HG02642 (cell line): ENCODE data around the gene AKR1E2.

Source experiments
- ATAC-seq: cut with Tn5 transposase; IDR thresholded peaks from one replicate; pipeline ENCODE4 v1.9.1; 2021; ENCODE audit warnings: mild to moderate bottlenecking; ENCODE audit not compliant: unreplicated experiment, poor library complexity

Gene AKR1E2

GRCh38 chr10:4840151-4840550 is 14.1 kb downstream of the AKR1E2 start:
- no peak for ATAC-seq

GRCh38 chr10:4843525-4844180 is 17.6 kb downstream of the AKR1E2 start:
- ATAC-seq, result no peak

DNA sequence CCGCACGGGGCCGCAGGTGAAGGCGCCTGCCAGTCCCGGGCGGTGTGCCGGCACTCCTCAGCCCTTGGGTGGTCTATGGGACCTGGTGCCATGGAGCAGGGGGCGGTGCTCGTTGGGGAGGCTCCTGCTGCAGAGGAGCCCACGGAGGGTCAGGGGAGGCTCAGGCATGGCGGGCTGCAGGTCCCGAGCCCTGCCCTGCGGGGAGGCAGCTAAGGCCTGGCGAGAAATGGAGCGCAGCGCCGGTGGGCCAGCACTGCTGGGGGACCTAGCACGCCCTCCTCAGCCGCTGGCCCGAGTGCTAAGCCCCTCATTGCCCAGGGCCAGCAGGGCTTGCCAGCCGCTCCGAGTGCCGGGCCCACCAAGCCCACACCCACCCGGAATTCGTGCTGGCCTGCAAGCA is 18.9 kb downstream of the AKR1E2 start:
- ATAC-seq, result no peak

- no peak for ATAC-seq
Observed at GRCh38 chr10:4845766-4846165, 19.8 kb downstream of the AKR1E2 start.

GRCh38 chr10:4846775-4847174 is 20.8 kb downstream of the AKR1E2 start:
- ATAC-seq, result no peak

- no peak for ATAC-seq
Observed at GRCh38 chr10:4847561-4848355, 21.8 kb downstream of the AKR1E2 start.

GRCh38 chr10:4848356-4849041 is 22.5 kb downstream of the AKR1E2 start:
- no peak for ATAC-seq

DNA sequence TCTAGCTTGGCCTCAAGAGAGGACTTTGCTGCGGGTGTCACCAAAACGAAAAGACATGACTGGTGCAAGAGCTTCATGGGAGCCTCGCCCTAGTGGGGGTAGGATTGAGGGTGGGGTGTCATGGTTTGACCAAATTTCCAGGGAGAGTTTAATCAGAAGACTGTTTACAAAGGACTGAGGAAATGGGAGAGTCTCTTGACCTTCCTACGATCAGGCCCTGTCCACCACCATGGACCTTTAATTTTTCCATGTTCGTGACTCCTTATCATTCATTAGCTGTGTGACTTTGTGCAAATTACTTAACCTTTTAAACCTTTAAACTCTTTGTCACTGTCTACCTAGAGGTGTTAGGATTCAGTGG is 23.0 kb downstream of the AKR1E2 start:
- ATAC-seq, result no peak

DNA sequence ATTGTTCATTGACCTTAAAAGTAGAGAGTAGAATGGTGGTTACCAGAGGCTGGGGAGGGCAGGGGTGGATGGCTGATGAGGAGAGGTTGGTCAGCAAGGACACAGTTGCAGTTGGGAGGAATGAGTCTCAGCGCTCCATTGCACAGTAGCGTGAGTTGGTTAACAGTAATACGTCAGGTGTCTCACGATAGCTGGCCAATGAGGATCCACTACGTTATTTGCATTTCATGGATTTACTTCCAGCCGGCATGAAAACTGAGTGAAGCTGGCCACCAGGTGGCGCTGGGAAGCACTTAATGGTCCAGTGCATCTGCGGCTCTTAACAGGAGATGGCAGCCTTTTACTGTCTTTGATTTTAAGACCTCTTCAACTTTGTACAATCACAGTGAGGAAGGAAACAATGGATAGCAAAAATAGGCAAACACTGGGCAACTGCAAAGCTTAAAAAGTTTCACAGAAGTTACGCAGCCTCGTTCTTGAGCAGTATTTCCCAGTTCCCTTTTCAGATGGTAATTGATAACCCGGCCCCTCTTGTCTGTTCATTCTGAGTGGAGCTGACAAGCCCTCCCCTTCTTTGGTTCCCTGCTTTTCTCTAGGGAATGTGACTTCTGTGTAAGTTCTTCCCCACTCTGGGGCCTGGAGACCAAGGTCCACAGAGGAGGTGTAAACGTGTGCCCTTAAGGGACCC is 23.7 kb downstream of the AKR1E2 start:
- peak; percentile 91 for ATAC-seq

DNA sequence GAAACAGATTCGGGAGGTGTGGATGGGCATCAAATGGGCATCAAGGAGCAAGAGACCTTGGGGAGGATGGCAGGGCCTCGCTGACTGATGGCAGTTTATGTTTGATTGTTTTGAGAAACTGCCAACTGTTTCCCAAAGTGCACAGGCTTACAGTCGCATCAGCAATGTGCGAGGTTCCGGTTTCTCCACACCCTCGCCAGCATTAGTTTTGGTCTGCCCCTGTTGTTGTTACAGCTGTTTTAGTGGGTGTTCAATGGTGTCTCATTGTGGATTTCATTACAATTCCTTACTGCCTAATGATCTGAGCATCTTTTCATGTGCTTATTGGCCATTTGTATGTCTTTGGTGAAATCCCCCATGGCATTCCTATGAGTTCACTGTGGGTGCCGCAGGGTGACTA is 24.4 kb downstream of the AKR1E2 start:
- ATAC-seq, result no peak

- no peak for ATAC-seq
Observed at GRCh38 chr10:4851176-4851575, 25.2 kb downstream of the AKR1E2 start.

DNA sequence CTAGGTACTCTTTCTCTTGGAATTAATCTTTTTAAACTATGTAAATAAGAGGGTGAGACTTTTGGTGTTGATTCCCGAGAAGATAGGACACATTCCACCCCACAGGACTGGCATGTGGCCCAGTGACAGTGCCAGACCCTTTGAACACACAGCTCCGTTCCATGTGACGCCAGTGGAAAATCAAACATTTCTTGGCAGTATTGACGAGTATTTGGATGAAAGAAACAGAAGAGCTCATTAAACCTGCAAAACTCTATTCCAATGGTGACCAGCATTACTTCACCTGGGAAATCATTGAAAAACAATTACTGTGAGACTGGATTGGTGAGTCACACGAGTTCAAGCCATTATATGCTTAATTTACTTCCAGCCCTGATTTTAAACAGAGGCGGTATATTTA is 25.8 kb downstream of the AKR1E2 start:
- no peak for ATAC-seq

DNA sequence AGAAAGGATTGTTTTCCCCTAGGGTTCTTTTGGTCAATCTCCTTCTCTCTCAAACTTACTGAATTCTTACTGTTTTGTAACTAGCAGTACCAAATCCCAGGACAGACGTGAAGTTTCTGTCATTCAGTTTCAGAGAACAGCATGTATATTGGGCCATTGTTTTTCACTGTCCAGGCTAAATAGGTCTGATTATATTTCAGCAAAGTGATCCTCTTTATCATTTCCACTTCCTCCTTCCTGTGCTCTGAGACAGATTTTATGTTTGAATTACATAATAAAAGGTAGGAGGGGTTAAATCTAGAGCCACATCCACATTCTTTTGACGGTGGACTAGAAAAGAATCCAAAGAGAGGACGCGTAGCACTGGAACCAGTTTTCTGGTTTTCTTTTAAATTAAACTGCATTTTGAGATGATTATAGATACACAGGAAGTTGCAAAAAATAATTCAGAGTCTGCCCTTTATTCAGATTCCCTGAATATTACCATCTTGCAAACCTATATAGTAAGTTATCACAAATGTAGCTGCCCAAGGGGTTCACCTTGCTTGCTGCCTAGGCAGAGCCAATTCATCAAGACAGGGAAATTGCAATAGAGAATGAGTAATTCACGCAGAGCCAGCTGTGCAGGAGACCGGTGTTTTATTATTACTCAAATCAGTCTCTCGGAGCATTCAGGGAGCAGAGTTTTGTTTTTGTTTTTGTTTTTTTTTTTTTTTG is 40.1 kb downstream of the AKR1E2 start:
- ATAC-seq, result no peak

GRCh38 chr10:4867109-4867519 is 41.1 kb downstream of the AKR1E2 start:
- no peak for ATAC-seq

DNA sequence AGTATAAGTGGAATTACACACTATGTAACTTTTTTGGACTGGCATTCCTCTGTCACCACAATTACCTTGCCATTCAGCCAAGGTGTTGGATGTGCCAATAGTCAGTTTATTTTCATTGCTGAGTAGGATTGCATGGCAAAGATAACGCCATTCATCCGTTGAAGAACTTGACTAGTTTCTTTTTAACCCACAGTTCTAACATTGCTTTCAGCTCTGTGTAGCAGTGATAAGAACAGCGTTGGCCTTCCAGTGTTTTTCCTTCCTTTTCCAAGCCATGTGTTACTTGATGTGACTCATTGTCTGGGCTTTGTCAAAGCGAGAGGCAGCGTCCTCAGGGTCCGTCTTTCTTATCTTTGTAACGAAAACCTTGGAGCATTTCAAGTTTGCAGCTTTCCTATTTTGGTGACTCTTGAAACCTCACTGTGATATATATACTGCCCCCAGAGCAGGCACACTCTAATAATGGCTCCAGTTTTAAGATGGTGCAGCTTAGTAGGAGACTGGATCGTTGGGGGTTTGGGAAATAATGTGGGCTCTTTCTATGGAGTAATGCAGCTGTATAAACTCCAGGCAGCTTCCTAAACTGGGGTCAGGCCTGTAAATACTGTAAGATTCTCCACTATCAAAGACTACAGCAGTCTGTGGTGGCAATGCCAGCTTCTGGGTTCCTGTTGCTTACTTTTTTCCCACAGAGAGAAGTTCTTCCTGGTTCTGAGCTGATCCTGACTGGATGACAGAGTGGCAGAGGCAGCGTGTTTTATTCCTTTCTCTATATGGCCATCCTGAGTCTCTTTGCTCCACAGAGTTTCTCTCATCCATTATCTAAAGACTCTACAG is 41.7 kb downstream of the AKR1E2 start:
- no peak for ATAC-seq

DNA sequence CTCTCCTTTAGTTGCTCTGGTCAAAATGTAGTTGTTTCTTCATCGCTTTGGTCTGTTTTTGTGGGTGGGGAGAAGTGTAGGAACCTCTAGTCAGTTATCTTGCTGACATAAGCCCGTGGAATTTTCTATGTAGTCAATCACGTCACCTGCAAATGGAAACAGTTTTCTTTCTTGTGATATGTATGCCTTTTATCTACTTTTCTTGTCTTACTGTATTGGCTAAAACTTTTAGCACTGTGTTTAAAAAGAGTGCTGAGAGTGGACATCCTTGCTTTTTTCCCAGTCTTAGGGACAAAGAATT is 42.3 kb downstream of the AKR1E2 start:
- ATAC-seq, result no peak

- no peak for ATAC-seq
Observed at GRCh38 chr10:4882704-4883078, 56.7 kb downstream of the AKR1E2 start.

DNA sequence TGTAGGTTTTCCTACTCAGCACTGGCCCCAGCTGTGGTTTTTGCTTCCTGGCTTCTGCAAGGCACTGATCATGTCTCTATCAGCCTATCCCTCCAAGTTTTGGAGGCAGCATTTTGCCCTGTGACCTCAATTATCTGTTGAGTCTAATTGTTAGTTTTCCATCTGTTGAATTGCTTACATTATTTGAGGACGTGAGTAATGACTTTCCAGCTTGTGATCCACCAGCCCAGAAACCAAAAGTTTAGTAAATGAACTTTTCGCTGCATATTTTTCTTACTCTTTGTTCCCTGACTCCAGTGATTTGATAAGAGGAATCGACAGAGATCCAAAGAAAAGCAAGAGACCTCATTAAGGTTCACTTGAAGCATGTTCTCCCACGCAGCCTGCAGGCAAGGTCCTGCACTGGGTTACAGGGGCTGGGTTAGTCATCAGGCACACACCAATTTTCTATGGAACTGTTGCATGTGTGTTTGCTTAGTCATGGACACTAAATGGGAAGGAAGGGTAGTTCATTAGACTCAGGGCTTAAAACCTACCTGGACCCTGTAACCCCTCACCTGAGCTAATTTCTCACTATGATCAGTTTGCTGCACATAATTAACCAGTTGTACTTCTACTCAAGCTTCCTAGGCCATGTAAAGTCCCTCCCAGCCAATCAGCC is 57.2 kb downstream of the AKR1E2 start:
- ATAC-seq, result no peak

- ATAC-seq, result no peak
Observed at GRCh38 chr10:4885162-4885561, 59.2 kb downstream of the AKR1E2 start.
